Hematopoietic multipotent progenitor cell treated with erythropoietin and hydrocortisone succinate and interleukin-3 and kit ligand, for 8 days (in vitro differentiated cells): ENCODE data around the gene DDX56.

Experiments used
- DNase-seq: peaks from one replicate; pipeline ENCODE4 v3.0.0-alpha.2; 2015

The DDX56 gene

GRCh38 chr7:44534087-44534486, 39.6 kb downstream of the DDX56 start:
- DNase-seq = no peak

- no peak for DNase-seq
Measured at GRCh38 chr7:44533301-44534055, 40.2 kb downstream of the DDX56 start.

GRCh38 chr7:44531421-44532380, 42.0 kb downstream of the DDX56 start:
- DNase-seq = no peak

GRCh38 chr7:44530990-44531389, 42.7 kb downstream of the DDX56 start:
- DNase-seq = no peak

GRCh38 chr7:44524811-44525388, 48.8 kb downstream of the DDX56 start:
- DNase-seq = no peak

GRCh38 chr7:44522315-44522714, 51.4 kb downstream of the DDX56 start:
- DNase-seq = no peak

GRCh38 chr7:44521347-44522095, 52.2 kb downstream of the DDX56 start:
- DNase-seq = no peak

GRCh38 chr7:44520574-44520973, 53.1 kb downstream of the DDX56 start:
- no peak for DNase-seq

GRCh38 chr7:44519546-44519945, 54.2 kb downstream of the DDX56 start:
- no peak for DNase-seq

GRCh38 chr7:44518761-44519160, 54.9 kb downstream of the DDX56 start:
- DNase-seq = no peak

GRCh38 chr7:44517175-44517574, 56.5 kb downstream of the DDX56 start:
- no peak for DNase-seq
